GM18498 (cell line): ENCODE measurements around the gene PRKCE.

Source experiments
- ATAC-seq: cut with Tn5 transposase; IDR thresholded peaks from one replicate; pipeline ENCODE4 v1.9.1; 2021; ENCODE audit warnings: mild to moderate bottlenecking, moderate library complexity; ENCODE audit not compliant: unreplicated experiment

Gene PRKCE

DNA sequence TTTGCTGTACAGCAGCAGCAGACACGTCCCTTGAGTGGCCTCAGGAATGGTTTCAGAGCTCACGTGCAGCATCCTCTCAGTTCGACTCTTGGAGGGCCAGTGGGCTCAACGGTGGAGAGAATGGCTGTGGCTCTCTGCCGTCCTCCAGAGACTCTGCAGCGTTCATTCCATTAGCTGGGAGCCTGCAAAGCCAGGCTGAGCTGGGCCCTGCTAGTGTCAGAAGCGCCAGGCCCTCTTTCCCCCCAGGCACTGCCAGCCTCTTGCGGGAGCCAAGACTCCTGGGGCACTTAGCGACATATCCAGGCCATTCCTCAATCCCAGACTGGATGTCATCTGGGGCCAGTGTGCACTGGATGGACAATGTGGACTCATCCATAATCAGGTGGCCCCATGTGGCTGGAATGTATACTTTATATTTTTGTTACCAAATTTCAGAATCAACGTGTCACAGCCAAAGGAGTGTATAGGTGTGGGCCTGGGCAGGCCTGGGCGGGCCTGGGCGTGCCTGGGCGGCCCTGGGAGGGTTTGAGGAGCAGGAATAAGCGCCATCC is 520.6 kb downstream of the PRKCE start:
- no peak for ATAC-seq

DNA sequence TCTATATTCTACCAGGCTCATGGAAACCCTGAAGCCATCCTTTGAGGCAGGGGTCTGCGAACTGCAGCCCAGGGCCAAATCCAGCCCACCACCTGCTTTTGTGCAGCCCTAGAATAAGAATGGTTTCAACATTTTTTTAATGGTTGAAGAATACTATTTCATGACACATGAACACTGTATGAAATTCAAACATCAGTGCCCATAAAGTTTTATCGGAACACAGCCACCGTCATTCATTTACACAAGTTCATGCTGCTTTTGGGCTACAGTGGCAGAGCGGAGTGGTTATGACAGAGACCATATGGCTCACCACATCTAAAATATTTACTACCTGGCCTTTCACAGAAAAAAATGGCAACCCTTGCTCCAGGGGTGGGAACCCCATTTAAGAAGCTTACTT is 521.6 kb downstream of the PRKCE start:
- no peak for ATAC-seq

DNA sequence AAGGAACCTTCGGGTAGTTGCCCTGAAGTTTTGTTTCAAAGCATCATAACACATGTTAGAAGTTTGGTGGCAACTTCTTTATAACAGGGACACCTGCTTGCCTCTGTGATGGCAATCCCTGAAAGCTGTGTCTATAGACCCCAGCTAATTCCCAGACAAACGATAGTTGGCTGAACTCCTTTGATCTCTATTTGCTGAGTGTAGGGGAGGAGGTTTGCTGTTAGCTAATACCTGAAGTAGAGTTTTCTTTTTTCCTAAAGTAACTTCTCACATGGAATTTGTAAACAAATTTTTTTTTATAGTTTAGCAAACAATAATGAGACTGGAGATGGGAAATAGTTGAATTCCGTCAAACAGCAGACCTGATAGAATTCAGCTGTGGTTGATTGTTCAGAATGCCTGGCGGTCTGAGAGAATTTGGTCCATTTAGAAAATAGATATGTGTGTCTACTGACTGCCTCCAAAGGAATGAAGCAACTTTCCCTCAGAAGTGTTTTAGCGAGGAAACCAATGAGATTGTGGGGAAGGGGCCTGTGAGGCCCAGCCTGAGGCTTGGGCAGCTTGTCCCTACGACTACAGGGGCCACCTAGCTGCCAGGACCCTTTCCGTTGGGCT is 522.3 kb downstream of the PRKCE start:
- no peak for ATAC-seq

DNA sequence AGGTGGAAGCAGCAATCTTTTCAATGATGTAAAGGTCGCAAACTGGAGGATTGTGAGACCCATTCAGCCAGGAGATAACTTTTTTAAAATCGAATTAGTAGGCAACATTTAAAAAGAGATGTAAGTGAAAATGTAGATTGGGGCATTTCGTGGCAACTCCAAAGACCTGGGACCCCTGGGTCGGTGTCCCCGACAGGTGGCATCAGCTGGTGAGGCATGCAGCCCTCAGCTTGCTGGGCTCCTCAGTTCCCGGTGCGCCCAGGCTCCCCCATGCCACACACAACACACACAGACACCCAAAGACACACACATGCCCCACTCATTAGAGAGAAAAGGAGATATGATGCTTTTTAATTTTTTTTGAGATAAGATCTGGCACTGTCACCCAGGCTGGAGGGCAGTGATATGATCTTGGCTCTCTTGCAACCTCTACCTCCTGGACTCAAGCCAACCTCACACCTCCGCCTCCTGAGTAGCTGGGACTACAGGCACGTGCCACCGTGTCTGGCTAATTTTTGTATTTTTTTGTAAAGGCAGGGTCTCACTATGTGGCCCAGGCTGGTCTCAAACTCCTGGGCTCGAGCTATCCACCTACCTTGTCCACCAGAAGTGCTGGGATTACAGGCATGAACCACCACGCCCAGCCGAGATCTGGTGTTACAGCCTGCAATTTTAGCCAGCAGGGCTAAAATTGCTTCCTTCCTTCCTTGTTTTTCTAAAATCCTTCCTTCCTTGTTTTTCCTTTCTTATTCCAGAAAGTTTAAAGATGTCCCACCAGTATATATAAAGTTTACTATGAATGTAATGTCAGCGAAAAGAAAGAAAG is 523.1 kb downstream of the PRKCE start:
- ATAC-seq = no peak

DNA sequence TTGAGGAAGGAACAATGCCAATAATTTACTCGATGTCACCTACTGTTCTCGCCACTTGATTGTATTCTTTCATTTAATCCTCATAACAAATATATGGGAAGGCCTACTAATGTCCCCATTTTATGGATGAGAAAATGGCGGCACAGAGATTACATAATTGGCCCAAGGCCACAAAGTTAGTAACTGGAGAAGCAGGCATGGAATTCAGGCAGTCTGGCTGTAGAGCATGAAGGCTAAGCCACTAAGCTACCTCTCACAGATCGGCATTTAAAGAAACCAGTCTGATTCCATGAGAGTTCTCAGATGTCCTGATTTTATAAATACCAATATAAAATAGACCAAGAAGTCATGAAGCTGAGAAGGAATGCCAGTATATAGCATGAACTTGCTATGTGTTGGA is 523.9 kb downstream of the PRKCE start:
- no peak for ATAC-seq

DNA sequence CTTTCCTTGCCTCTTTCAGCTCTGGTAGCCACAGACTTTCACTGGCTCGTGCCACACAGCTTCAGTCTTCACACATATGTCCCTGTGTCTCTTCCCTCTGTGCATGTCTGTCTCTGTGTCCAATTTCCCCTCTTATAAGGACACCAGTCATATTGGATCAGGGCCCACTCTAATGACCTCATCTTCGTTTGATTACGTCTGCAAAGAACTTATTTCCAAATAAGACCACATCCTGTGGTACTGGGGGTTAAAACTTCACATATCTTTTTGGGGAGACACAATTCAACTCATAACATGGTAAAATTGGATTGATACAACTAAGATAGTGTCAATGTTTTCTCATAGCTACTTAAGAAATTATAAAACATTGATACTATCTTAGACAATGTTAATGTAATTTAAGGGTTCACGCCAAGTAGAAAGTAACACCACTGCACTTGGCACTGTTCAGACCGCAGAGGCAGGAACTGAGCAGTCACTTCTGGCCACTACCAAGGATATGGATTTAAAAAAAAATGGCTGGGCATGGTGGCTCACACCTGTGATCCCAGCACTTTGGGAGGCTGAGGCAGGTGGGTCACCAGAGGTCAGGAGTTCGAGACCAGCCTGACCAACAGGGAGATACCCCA is 526.1 kb downstream of the PRKCE start:
- ATAC-seq = no peak

DNA sequence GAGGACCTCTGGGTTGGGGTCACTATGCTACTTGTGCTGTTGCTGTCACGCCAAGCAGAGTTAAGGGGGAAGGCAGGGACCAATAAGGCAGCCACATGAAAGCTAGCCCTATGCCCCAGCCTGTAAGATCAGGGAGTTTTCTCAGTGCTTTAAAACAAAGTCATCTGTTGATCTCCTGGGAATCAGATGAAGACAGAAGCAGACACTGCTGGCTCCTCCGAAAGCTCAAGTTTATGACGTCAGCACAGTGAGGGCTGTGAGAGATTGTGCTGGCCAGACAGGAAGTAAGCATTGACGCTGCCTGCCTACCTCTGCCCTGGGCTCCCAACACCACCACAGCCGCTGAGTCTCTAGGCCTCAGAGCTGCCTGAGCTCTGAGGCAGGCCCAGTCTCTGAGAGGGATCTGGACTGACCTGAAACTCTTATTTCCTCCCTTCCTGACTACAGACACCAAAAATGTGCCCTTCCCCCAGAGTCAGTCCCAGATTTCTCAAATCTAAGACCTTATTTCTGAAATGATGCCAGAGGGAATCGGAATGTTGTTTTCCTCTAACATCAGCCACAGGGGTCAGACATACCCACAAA is 527.7 kb downstream of the PRKCE start:
- ATAC-seq = peak; percentile 59

DNA sequence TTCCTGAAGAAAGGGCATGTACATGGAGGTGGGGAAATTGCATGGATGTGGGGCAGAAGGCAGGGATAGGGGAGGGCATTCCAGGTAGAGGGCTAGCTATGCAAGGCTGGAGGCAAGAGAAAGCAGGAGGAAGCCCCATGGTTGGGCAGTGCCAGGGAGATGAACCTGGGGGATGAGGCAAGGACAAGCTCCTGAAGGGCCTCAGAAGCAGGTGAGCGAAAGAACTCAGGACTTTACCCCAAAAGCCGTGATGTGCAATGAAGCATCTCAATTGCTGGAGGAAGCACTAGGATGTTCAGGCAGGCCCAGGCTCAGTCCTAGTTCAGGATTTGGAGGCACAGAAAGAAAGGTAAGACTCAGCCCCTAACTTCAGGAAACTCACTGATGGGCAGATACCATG is 528.7 kb downstream of the PRKCE start:
- no peak for ATAC-seq

DNA sequence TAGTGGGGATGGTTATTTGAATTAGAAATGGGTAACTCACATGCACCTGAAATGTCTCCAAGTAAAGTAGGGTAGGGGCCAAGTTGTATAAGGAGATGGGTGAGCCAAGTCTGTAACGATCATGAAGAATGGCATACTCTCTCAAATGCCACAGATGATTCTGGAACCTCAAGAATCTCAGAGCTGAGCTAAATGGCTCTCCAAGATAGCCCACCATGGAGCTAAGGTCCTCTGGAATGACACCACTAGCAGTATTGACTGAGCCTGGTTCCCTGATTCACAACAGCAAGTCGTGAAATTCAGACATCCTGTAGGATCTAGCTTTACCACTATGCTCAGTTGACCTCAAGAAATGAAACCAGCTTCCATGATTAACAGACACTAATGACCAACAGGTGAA is 529.8 kb downstream of the PRKCE start:
- ATAC-seq = no peak

DNA sequence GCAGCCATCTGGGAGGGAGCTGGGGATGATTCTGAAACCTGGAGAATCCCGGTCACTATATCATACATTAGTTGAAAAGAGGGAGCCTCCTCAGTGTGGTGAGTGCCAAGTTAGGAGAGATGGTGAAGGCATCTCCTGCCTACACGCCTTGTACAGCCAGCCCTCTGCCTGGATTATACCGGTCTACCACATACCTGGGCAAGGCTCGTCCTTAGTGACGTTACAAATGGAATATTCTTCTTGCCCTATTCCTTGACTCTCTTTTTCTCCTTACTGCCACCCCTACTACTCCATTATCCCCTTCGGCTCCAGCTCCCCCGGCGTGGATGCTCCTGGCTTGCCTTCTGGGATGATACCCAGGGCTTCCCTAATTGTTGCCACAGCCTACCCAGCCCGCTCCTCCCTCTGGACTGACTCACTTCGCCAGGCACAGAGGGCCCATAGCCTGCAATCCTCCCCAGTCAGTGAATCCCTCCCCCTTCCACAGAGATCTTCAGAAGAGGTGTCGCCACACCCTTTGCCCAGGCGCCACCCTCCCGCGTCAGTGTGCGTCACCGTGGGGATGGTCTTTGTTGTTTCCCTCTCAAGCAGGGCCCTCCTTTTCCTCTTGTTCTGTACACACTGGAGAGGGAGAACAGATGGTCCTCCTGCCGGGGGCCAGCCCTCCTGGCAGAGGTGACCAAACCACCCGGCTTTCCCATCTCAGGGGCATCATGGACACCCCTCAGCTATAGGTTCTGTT is 530.5 kb downstream of the PRKCE start:
- no peak for ATAC-seq

DNA sequence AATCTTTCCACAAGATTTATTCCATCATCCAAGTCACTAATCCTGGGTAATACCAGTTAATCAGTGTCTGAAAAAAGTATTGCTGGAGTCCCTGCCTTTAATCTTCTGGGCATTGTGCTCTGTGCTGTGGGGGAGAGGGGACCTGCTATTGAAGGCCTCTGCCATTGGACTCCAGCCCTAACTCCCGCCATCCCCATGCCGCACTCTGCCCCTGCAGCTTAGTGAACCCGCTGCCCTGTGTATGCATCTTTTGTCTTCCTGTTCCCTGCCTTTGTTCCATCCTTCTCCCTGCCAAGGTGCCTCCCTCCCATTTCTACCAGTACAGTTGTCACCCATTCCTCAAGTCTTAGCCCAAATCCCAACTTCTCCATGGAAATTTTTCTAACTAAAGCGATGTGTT is 532.0 kb downstream of the PRKCE start:
- ATAC-seq = no peak

DNA sequence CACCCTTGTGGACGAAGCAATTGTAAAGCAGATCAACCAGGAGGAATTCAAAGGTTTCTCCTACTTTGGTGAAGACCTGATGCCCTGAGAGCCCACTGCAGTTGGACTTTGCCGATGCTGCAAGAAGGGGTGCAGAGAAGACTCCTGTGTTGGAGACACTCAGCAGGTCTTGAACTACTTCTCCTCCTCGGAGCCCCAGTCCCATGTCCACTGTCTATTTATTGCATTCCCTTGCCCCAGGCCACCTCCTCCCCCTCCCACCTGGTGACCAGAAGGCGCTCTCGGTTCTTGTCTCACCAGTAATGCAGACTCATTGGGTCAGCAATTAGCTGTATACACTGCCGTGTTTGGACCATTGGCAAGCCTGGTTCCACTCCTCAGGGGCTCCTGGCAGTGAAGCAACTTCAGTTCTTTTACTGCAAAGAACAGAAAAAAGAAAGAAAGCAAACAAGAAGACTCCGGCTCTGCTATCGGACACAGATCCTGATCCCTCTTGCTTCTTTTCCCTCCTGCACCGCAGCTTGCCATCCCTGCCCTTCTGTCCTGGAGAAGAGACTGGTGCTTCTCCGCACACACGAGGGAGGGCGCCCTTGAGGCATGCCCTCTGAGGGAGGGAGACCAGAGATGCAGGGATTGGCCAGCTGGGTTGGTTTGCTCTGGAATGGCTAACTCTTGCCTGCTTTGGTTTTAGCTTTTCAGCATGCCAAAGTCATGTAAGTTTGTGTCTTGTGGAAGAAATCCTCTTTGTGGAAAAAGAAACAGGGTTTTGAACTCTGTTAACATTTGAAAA is 533.5 kb downstream of the PRKCE start:
- no peak for ATAC-seq

DNA sequence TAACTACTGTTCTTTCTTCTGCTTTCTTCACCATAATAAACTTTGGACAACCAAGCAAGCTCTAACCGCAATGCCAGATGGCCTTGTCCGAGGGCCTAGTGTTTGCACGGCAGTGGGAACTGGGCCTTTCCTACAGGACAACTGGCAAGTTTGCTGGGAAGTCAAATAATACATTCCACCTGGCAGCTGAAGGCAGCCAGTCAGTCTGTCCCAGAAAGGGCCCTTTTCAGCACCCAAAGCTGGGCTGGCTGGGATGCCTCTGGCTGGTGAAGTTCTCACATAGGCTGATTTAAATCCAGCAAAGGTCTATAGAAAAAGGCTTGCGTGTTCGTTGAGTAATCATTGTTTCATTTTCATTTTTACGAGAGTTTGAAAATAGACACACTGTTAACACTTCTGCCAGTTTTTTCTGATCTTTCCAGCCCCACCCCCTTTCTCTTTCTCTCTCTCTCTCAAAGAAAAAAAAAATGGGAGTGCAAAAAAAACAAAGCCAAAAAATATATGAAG is 535.7 kb downstream of the PRKCE start:
- peak; percentile 77 for ATAC-seq

DNA sequence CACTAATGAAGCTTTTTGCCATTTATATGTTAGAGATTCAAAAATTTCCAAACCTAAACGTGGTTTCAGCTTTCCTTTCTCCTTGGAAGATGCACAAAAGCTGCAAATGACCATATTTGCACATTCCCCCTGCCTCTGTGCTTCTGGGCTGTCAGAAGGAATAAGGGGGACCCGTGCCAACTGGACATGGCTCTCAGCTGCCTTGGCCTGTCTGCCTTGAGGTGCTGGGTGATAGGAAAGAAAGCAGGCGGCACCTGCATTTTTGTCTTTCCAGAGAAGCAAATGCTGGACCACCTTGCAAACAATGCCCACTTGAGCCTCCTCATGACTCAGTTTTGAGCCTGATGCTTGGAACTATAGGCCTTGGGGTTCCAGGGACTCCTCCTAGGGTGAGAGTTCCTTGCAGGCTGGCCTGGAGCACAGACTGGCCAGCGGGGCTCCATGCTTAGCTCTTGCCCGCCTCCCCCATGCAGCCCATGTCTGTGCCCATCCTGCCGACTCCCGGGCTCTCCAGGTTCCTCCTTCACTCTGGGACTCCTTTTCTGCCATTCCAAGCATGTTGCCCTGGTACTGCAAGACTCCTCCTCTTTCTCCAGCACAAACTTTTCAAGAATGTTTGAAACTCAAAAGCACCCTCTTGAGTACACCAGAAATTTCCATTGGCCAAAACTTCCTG is 536.7 kb downstream of the PRKCE start:
- no peak for ATAC-seq

DNA sequence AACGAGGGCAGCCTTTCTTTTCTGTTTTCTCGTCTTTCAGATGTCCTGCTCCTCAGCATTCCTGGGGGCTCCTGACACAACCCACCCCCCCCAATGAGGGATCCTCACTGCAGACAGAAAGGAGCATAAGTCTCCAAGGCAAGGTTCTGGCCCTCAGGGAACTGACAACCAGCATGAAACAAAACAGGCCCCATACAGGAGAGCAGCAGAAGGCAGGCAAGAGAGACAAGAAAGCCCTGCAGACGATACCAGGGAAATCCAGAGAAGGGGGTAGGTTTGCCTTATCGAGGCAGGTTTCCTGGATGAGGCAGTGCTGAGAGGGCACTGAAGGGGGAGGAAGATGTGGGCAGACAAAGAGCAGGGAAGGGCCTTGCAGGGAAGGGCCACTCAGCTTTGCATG is 541.9 kb downstream of the PRKCE start:
- no peak for ATAC-seq

DNA sequence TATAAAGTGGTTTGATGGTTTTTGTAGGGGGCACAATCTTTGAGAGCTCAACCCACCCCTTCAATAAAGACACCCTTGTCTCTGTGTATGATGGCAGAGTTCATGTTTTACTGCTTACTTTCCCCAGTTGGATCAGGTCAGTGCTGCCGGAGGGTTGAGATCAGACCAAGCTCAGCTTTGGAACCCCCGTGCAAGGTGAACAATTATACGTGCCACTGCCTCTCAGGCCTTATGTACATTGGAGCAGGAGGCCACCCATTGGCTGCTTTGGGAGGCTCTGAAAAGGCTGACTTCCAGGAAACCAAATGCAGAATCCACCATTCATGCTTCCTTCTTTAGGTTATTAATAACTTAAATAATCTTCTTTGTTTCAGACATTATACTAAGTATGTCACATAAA is 542.4 kb downstream of the PRKCE start:
- no peak for ATAC-seq

DNA sequence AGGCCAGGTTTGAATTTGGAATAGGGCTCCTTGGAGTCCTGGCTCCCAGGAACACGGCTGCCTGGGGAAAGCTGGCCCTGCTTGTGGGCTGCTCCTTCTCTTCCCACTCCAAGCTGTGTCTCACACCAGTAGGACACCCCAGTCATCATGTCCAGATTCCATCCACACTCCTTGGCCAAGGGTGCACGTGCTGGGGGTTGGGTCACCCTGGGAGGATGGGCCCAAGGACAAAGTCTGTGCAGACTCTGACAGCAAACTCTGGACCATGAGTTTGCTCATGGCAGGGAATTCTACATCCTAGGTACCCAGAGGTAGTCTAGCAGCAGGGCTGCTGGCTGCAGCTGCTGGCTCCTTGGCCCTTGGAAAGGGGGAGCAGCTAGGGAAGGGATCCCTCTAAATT is 543.4 kb downstream of the PRKCE start:
- ATAC-seq = no peak

DNA sequence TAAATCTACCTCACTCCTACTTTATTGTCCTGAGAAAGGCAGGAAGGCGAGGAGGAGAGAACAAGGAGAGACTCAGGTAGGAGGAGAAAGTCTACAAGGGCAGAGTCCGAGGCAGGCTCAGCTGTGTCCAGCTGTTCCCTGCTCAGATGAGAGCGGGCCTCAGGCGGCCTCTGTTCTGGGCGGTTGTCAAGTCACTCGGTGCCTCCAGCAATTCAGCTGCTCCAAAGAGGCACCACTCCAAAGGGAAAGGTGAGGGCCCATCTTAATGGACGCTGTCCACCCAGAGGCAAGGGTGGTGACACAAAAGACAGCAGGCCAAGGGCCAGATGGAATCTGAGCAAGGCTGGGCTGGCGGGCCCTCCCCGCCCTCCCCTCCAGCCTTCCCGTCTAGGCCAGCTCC is 544.3 kb downstream of the PRKCE start:
- no peak for ATAC-seq

DNA sequence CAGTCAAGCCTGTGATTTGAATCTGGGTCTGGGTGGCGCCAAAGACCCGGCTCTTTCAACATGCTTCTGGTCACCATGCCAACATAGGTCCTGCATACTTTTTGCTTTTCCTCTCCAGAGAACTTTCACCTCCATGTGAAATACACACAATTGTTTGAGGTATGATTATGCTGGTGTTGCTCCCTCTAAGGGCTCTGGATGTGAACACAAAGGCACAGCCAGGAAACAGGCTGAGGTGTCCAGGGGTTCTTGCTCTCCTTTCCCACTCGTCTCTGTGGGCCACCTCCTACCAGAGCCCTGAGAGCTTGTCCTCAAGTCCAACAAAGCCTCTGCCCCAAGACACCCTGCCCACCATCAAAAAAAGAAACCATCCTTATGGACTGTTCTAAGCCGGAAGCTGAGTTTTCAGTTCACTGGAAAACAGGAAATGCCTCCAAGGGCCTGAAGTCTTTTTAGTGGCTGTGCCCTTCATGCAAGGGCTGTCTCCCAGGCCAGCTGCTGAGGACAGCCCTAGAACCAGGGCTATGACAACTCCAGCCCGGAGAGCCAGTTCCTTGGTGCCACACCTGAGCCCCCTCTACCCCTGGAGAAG is 545.5 kb downstream of the PRKCE start:
- ATAC-seq = no peak
